Dedifferentiated amniotic fluid mesenchymal stem cell (primary cell): ENCODE data around the gene CD99L2.
A peak's percentile ranks its signal among the peaks of the same experiment; 100 is the strongest.

Source experiments
- DNase-seq: peaks from one replicate; pipeline ENCODE4 v3.0.0-alpha.2; 2016; ENCODE audit errors: extremely low spot score

The CD99L2 gene, protein sequence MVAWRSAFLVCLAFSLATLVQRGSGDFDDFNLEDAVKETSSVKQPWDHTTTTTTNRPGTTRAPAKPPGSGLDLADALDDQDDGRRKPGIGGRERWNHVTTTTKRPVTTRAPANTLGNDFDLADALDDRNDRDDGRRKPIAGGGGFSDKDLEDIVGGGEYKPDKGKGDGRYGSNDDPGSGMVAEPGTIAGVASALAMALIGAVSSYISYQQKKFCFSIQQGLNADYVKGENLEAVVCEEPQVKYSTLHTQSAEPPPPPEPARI

DNA sequence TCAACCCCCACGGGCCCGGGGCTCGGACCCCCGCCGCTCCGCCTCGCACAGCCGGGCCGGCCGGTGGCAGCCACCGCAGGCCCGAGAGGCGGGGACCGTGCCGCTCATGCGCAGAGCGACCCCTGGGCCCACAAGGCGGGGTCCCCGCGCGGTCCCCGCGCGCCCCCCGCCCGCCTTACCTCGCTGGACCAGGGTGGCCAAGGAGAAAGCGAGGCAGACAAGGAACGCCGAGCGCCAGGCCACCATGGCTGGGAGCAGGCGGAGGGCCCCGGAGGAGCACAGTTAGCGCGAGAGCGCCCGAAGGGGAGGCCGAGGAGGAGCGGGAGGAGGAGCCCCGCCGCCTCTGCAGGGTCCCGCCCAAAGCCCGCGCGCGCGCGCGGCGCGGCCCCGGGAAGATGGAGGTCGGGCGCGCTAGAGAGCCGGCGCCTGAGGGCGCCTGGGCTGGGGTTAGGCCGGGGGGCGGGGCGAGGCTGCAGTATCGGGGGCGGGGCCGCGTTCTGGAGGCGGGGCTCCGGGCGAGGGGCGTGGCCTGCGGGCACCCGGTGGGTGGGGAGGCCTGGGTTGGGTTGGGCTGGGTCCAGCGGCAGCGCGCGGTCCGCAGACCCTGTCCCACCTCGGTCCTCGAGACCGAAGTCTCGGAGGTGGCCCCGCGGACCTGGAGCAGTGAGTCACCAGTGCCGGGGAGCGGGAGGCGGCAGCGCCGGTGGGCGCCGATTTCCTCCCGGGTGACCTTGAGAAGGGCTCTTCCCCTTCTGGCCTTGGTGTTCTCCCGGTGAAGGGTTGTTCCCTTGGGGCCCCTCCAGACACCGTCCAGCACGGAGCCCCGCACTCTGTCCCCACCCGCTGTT lies at the start of gene CD99L2:
CD99L2 (minus strand) TSS at position 326 of the 848 bp plus-strand sequence; CDS start at position 246, 80 bp downstream.
- DNase-seq = peak; percentile 71

GRCh38 chrX:150944233-150944632 lies 45.8 kb upstream of the CD99L2 start:
- DNase-seq = no peak

DNA sequence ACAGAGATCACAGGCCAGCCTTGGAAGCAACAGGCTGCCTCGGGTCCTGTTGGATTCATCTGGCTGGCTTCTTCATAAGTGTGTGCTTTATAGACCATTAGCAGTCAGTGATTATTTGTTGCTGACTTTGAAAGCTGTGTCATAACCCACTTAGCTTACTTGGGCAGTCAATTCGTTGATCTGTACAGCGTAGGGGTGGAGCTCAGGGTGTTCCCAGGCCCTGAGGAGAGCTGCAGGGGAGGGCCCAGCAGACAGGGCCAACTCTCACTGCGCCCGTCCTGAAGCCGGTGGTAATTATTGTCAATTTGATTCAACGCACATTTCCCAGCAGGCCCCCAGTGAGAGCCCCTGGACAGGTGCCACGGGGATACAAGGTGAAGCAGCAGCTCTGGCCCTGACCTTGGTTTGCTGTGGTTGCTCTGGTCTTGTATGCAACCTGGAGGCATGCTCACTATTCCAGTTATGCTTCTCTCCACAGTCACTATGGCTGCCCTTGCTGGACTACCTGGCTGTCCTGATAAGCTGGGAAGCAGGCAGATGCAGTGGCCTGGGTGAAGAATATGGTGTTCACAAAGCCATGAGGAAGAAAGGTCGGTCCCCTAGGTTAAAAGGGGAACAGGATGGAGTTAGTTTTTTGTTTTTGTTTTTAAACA lies 44.6 kb upstream of the CD99L2 start:
- no peak for DNase-seq

GRCh38 chrX:150941580-150941979 lies 43.1 kb upstream of the CD99L2 start:
- no peak for DNase-seq

GRCh38 chrX:150940844-150941495 lies 42.5 kb upstream of the CD99L2 start:
- DNase-seq = no peak

DNA sequence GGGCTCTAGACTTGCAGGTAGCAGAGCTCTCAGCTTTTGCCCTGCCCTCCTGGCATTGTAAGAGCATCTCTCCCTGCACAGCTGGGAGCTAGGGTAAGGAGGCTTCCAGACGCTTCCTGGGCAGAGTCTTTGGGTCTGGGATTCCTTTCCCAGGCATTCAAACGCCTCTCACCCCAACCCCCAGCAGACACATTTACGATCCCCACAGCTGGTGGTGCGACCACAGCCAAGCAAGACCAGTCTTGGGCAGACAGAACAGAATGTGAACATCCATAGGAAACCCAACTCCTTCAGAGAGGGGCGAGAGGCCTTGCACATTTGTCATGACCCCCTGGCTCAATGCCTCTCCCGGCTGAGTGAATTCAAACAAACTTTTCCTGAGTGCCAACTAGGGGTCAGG lies 38.1 kb upstream of the CD99L2 start:
- no peak for DNase-seq

DNA sequence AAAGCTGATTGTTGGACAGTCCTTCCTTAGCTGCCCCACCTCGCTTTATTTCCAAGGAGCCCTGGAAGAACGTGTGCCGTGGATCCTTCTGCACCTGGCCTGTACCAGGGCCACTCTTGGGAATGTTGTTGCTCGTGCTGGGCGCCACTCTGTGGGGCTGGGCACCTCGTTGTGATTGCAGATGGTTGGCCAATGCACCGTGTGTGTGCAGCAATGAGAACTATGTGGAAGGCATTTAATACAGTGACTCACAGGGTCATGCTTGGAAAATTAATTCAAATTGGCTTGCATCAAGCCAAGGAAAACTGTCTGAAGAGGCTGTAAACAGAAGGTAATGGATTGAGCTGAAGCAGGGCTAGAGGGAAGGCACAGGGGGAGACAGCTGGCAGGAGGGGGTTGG lies 37.0 kb upstream of the CD99L2 start:
- peak; percentile 61 for DNase-seq

DNA sequence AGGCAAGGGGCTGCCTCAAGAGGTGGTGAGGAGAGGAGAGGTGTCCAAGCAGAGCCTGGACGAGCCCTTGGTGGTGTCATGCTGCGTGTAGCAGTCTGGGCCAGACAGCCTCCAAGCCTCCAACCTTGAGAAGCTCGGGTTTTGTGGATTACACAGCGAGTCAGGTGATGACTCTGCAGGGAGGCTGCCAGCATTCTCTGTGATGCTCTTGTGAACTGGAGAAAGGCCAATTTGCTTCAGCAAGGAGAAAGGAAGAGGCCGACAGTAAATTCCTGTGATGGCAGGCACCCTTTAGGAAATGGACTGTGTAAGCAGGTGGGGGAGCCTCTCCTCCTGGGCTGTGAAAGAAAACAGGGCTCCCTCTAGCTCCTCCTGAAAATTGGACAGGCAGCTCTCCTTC lies 36.0 kb upstream of the CD99L2 start:
- DNase-seq = peak; percentile 15

DNA sequence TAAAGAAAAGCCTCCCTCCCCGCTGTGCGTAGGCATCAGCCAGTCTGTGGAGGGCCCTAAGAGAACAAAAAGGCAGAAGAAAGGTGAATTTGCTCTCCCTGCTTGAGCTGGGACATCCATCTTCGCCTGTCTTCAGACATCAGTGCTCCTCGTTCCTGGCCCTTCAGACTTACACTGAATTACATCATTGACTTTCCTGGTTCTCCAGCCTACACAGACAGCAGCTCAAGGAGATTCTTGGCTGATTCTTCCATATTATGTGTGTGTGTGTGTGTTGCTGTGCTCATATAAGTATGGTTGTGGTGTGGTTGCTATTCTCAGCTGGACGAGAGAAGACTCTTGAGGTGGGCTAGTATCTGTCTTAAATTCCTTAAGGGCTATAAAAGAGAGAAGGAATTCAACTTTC lies 35.5 kb upstream of the CD99L2 start:
- DNase-seq = no peak

- DNase-seq = no peak
Observed at GRCh38 chrX:150929058-150929457, 30.6 kb upstream of the CD99L2 start.

- DNase-seq = no peak
Observed at GRCh38 chrX:150926791-150927190, 28.3 kb upstream of the CD99L2 start.

- no peak for DNase-seq
Observed at GRCh38 chrX:150926304-150926703, 27.8 kb upstream of the CD99L2 start.

DNA sequence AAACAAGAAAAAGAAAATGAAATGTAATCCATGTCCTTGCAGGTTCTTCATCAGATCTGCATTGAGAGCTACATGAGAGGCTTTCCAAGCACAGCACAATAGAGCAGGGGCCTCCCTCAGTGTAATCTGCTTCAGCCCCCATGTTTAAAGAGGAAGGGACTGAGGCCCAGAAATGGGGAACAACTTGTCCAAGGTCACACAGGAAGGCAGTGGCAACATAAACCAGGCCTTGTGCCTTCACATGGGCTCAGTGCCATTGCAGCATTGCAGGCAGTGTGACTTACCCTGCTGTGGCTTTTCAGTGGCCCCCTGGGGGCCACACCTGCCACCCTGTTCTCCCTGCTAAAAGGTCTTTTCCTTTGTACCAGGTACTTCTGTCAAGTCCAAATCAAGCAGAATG lies 20.9 kb upstream of the CD99L2 start:
- DNase-seq = no peak

DNA sequence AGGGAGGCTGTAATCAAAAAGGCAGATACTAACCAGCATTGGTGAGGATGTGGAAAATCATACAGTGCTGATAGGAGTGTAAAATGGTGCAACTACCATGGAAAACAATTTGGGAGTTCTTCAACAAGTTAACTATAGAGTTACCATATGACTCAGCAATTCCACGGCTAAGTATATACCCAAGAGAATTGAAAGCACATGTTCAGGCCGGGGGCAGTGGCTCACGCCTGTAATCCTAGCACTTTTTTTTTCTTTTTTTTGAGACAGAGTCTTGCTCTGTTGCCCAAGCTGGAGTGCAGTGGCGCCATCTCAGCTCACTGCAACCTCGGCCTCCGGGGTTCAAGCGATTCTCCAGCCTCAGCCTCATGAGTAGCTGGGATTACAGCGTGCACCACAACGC lies 15.0 kb upstream of the CD99L2 start:
- DNase-seq = peak; percentile 55

DNA sequence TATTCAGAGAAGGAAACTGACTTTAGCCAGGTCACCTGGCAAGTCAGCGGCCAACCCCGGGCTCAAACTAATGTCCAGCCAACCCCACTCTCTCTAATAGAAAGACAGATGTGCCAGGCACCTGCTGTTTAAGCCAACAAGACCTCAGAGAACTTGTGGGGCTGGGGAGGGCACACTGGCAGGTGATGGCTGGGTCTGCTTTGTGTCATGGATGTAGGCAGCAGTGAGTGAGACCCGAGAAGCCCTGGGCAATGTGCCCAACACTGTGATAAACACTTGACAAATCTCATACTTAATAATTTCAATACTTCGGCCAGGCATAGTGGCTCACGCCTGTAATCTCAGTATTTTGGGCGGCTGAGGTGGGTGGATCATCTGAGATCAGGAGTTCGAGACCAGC lies 9.0 kb upstream of the CD99L2 start:
- no peak for DNase-seq

- no peak for DNase-seq
Observed at GRCh38 chrX:150906694-150907093, 8.2 kb upstream of the CD99L2 start.

DNA sequence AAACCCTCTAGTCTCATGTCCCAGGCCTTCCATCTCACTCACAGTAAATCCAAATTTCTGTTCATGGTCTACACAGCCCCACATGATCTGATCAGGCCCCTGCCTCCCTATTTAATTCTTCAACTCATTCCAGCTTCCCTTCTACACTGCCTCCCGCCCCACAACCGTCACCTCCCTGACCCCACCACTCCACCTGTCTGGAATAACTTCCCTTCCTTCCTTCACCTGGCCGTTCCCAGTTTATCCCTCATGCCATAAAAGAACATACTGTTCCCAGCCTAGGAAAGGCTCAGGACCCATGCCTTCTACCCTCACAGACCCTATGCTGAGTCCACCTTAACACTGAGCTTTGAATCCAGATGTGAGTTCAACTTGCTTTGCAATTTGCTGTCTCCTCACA lies 6.8 kb upstream of the CD99L2 start:
- DNase-seq = no peak

DNA sequence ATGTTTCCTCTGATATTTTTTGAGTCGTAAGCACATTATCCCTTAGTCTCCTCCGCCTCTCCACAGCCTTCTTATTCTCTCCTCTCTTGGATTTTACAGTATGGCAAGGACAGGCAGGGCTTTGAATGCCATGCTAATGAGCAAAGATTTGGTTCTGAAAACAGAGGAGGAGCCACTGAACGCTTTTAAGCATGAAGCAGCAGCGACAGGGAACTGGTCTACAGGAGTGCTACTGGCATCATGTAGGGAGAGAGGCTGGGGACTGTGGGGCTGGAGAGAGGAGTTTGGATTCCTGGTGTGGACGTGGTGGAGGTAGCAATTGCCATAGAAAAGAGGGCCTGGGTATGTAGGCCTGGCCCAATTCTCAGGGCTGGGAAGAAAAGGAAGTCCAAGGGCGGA lies 4.6 kb upstream of the CD99L2 start:
- DNase-seq = no peak

- DNase-seq = no peak
Observed at GRCh38 chrX:150902434-150903109, 4.1 kb upstream of the CD99L2 start.

DNA sequence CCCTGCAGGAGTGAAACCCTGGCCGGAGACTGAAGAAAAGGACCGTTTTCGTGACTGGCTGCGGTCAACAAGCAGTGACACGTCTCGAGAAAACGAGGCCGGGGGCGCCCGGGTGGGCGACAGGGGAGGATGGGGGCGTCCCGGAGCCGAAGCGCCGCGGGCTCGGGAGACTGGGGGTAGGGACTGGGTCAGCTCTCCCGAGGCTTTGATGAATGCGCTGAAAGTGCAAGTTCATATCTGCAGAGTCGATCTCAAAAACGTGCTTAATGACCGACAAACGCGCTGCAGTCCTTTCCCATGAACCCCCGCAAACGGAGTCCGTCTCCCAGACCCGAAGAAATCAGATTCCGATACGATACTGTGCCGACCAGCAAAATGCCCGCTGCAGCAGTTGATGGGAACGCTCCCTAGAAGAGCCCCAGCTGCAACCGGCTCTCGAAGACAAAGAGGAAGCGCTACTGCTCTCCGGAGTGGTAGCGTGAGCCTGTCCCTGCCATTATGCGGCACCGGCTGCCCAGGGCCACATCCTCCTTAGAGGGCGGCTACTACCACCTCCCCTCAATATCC lies 806 bp upstream of the CD99L2 start:
- no peak for DNase-seq
